GM19452 (cell line): ENCODE results near the gene OGT.
"Not testable (repeated sequence)": the region's sequence is repeated elsewhere in the genome, so short reads cannot be mapped to it uniquely, and the experiment has no call there.

Experiments
- ATAC-seq: cut with Tn5 transposase; IDR thresholded peaks from one replicate; pipeline ENCODE4 v1.9.1; 2021; ENCODE audit not compliant: unreplicated experiment

The OGT gene

GRCh38 chrX:71537743-71538142 is 4.8 kb downstream of the OGT start:
- no peak for ATAC-seq

GRCh38 chrX:71540801-71541200 is 7.9 kb downstream of the OGT start:
- peak; percentile 28 for ATAC-seq

DNA sequence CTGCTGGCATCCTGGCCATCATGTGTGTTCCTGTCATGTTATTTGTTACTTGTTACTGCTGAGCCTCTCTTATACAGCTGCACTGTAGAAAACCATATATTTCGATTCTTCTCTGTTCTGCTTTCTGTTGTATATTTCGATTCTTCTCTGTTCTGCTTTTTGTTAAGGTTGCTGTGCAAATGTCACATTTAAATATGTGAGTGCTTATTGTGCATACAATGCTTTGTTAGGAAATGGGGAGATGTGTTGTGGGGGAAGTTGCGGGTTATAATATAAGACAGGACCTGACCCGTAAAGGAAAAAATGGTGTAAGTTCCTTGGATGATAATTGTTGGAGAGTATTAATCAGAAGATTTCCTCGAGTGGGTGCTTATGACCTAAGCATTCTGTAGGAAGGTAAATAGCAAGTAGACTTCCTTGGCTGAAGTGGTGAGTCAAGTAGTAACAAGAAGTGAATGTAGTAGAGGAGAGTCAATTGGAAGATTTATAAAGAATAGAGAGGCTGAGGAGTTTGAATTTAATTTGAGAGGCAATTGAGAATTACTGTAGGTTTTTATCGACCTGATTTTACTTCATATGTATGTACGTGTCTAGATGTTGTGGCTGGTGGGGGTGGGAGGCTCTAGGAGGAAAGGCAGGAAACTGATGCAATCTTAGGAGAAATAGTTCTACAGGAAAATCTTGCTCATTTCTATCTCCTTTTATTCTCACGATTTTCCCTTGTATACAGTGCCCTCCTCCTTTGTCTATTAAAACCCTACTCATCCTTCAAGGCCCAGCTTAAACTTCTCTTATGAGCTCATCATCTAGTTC is 8.5 kb downstream of the OGT start:
- peak; percentile 76 for ATAC-seq

DNA sequence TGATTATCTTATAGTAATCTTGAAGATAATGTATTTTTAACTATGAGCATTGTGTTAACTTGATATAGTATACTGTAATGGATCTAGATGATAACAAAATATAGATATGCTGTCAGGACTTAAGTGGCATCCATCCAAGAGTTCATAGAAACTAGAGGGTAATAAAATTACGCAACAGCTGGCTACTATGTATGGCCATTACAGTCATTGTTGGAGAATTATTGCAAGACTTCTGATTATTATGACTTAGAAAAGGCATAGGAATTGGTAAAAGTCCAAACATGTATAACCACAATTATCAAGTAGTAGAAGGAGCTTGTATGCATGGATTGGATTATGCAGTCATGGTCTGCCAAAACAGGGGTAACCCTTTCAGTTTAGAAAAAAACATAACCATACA is 9.5 kb downstream of the OGT start:
- ATAC-seq, result no peak

DNA sequence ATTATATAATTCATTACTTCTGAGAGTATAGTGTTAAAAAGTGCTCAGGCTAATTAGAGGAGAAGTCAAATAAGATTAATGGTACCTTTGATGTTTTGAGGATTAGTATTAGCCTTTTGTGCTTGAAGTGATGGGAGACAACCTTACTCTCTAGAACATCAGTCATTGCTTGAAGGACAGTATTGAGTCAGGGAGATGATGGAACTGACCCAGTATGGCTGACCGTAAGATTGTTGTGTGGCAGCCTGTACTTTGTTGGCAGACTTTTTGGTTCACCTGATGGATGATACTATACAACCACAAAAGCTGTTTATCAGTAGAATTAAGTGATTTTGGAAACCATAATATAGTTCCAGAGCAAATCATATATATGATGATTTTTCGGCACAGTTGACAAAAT is 9.9 kb downstream of the OGT start:
- no peak for ATAC-seq

DNA sequence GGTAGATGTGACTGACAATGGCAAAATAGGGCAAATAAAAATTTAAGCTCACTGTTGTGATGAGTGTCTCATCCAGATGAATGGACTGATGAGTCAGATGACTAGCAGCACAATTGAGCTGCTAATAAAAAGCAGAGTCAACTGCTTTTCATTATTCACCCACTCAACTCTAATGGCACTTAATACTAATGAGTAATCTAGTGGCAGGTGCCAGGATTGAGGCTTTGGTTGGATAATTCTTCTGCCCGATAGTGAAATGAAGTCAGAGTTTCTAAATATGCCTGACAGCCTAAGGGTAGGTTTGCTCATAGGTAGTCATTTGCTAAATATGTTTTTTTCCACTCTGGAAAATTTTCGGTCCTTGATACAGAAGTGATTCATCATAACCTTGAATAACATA is 10.4 kb downstream of the OGT start:
- no peak for ATAC-seq

DNA sequence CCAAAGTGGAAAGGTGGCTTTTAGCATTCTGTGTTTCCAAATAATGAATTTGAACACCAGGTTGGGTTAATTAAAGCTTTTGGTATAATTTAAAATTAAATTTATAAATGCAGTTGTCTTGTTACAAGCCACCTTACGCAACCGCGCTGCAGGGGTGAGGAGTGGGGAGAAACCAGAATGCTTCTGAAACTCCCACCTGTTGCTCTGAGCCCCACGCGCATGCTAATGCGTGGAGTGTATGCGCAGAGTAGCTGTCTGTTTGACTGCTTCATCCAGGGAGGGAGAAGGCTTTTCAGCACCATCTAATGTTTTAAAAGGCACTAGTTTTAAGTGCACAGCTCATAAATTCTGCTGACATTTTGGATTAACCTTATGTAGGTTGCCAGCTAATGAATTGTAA is 12.5 kb downstream of the OGT start:
- ATAC-seq, result no peak

GRCh38 chrX:71546879-71547278 is 14.0 kb downstream of the OGT start:
- no peak for ATAC-seq

GRCh38 chrX:71547339-71547738 is 14.4 kb downstream of the OGT start:
- no peak for ATAC-seq

DNA sequence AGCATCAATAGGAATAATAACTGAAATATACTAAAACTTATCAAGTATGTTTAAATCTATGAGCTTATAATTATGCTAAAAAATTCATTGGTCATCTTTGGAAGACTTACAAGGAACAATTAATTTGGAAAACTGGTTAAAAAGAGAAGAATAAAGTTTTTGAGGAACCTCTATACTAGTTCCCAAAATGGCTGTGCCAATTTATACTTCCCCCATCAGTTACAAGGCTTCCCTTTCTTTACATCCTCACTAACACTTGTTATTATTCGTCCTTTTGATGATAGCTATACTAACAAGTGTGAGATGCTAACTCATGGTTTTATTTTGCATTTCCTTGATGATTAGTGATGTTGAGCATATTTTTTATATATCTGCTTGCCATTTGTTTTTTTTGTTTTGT is 17.1 kb downstream of the OGT start:
- ATAC-seq, result no peak

GRCh38 chrX:71550578-71550977 is 17.7 kb downstream of the OGT start:
- ATAC-seq, result no peak

DNA sequence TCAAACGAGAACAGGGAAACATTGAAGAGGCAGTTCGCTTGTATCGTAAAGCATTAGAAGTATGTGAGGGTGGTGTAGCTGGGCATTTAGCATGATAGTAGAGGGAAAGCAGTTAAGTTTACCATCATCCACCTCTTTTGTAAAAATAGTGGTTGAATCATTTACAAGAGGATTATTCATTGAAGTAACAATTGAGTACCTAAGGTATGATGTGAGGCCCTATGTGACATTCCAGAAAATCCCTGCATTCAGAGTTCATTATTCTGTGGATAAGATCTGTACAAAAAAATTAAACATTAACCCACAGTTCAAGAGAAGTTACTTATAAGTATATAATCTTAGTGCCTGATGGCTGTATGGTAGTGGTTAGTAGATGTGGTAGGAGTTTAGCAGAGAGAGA is 23.1 kb downstream of the OGT start:
- ATAC-seq, result no peak

DNA sequence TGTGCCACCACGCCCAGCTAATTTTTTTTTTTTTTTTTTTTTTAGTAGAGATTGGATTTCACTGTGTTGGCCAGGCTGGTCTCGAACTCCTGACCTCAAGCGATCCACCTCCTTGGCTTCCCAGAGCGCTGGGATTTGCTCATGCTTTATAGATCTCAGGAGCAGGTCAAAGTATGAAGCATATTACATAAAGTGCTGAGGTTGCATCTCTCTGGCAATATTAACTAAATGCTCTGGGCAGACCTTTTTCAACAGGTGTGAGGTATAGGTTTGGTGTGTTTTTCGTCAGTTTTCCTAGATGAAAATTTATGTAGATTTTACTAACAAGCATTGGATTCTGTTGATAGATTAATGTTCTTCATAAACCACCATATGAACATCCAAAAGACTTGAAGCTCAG is 26.0 kb downstream of the OGT start:
- ATAC-seq, result no peak

GRCh38 chrX:71559773-71560172 is 26.9 kb downstream of the OGT start:
- not testable (repeated sequence) for ATAC-seq

- ATAC-seq, result no peak
Measured at GRCh38 chrX:71563921-71564320, 31.0 kb downstream of the OGT start.

DNA sequence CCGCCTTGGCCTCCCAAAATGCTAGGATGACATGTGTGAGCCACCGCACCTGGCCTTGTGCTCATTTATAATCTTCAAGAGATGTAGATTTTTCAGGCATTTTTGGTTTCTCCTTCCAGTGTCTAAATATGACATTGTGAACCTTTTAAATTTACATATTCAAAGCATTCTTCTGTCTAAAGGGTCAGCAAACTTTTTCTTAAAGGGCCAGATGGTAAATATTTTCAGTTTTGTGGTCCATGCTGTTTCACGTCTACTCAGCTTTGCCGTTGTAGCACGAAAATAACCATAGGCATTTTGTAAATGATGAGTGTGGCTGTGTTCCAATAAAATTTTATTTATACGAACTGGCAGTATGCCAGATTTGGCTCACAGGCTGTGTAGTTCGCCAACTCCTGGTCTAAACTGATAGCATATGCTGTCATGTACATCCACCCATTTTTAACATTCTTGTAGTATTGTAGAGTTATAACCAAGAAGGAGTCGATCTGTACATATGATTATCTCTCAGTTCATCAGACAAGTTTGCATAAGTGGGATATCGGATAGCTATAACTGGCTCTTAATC is 32.7 kb downstream of the OGT start:
- ATAC-seq, result no peak

DNA sequence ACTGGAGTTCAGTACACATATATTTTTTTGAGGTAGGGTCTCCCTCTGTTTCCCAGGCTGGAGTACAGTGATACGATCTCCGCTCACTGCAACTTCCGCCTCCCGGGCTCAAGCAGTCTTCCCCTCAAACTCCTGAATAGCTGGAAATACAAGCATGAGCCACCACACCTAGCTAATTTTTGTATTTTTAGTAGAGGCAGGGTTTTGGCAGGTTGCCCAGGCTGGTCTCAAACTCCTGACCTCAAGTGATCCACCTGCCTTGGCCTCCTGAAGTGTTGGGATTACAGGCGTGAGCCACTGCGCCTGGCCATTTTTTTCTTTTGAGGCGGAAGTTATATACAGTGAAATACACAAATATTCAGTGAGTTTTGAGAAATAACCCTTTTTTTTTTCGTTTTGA is 38.5 kb downstream of the OGT start:
- ATAC-seq, result not testable (repeated sequence)

- ATAC-seq, result no peak
Measured at GRCh38 chrX:71573590-71573989, 40.7 kb downstream of the OGT start.

GRCh38 chrX:71577682-71578081 is 44.8 kb downstream of the OGT start:
- ATAC-seq, result no peak

GRCh38 chrX:71578253-71579135 is 45.6 kb downstream of the OGT start, which contains the start of gene GCNA:
Gene GCNA, plus strand, starts transcription at chrX:71578437. Its CDS starts 2,385 bp downstream, at chrX:71580822.
- ATAC-seq, result no peak

GRCh38 chrX:71579136-71579989 is 46.5 kb downstream of the OGT start:
- no peak for ATAC-seq
